Fibroblast of skin of back (primary cell): ENCODE results near the gene FOXC2. TPM values are rescaled to one million over a fixed set of nuclear protein-coding genes. Genes with fewer than 3 reads are reported as not detected.
A peak's percentile ranks its signal among the peaks of the same experiment; 100 is the strongest.

Source experiments
- DNase-seq: peaks from one replicate; pipeline ENCODE4 v3.0.0-alpha.2; 2013
- polyA plus RNA-seq, 2 experiments: library from polyadenylated mRNA; unstranded; fragments of 120-200 nt; gene quantifications; one replicate each; pipeline ENCODE4 v1.2.1, GENCODE V29; 2013; ENCODE audit not compliant: insufficient read length in 2 of 2

FOXC2 gene
- 99.5 TPM for polyA plus RNA-seq (2013, experiment 1 of 2; ENCODE audit: insufficient read length)
- polyA plus RNA-seq (2013, experiment 2 of 2; ENCODE audit: insufficient read length), result 65.8 TPM

GRCh38 chr16:86566601-86566965 is at the start of gene FOXC2:
Gene FOXC2 (plus strand): TSS chr16:86566829. CDS start chr16:86567336, 507 bp downstream.
- DNase-seq, result peak; percentile 97

DNA sequence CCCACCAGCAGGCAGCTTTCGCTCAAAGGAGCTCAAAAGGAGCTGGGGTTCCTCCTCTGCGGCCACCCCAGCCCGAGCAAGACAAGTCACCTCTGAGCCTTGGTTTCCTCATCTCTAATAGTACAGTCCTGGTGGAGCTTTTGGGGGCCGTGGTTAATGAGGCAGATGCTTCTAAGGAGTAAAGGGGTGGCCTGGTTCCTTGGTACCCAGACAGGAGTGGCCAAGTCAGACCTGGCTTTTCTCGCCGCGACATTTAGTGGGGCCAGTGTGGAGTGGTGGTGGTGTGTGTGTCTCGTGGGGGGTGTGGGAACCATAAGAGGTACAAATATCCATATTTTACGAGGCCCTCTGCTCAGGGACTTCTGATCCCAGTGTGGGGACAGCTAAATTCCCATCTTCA is 49.6 kb upstream of the FOXC2 start:
- no peak for DNase-seq

GRCh38 chr16:86517652-86518258 is 48.9 kb upstream of the FOXC2 start:
- peak; percentile 40 for DNase-seq

DNA sequence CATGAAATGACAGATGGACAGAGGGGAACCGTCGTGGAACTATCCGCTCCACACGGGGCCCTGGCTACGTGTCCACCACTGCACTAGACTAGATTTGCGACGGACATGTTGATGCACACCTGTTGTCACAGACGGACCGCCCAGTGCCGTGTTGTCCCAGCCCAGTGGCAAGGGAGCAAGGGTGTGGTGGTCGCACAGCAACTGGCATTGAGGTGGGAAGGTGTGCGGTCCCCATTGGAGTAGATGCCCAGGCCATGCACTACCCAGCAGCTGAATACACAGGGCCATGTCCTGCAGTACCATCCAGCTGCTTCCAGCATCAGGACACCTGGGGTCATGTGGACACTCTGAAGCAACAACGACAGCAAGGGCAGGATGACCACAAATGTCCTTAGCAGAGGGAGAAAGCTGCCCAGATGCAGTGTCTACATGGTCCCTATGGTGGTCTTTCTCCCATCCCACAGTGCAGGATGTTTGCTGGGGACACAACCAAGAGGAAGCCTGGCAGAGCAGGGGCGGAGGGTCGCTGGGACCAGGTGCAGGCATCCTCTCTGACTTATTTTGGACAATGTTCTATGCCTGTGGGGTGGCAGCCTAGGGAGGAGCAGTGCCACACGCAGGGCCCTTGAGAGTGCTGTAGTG is 47.5 kb upstream of the FOXC2 start:
- no peak for DNase-seq

DNA sequence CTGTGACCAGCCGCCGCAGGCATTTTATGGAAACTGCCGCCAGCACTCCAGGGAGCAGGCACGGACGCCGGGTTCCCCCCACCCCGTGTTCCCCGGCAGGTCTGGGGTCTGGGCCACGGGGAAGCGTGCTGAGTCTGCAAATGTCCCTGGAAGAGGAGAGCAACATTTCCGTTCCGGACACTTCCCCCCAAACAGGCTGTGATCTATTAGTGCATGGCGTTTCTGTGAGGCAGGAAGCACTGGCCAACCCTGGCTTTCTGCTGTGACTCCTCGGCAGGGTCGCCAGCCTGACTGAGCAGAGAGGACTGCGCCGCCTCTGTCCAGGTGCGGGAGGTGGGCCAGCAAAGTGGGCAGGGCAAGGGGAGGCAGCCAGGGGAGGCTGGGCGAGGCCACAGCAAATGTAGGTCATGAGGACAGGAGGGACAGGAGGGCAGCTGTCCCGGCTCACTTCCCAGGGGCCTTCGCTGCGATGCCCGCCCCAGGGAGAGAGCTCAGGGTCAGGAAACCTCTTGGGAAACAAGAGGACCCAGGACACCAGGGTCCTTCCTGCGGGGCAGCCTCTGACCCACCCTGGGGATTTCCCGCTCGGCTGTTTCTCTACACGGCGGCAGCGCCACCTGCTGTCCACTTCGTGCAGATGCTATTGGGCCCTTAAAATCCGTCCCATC is 46.8 kb upstream of the FOXC2 start:
- peak; percentile 41 for DNase-seq

DNA sequence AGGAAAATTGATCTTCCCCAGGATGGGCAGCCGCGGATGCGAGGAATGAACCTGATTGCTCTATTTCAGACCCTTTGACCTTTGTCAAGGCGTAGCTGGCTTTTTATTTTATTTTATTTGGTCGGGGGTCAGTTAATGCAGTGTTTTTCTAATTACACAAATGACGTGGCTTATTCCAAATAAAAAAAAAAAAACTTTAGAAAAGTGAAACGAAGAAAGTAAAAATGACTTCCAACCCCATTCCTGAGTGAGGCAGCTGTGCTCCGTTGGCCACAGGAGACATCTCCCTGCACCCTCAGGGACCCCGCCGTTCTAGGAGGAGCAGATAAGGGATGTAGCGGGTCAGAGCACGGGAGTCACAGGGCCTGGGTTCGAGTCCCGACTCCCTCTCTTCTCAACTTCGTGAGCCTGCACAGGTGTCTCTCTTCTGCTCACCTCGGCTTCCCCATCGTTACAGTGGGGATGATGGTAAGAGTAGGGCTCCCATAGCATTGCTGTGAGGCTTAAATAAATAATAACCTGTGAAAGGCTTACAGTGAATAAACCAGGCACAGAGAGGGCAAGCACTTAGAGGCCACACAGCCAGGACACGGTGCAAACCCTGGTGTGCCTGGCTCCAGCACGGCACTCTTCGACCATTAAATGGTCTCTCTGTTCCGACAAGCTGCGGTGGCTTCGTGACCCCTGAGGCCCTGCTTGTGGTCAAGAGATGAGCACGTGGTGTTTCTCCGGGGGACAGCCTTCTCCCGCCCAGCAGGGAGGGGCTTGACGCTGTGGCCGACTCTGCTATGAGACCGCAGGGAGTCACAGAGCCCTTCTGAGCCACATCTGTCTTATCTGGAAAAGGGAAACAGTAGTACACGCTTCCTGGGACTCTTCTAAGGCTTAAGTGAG is 46.1 kb upstream of the FOXC2 start:
- no peak for DNase-seq

DNA sequence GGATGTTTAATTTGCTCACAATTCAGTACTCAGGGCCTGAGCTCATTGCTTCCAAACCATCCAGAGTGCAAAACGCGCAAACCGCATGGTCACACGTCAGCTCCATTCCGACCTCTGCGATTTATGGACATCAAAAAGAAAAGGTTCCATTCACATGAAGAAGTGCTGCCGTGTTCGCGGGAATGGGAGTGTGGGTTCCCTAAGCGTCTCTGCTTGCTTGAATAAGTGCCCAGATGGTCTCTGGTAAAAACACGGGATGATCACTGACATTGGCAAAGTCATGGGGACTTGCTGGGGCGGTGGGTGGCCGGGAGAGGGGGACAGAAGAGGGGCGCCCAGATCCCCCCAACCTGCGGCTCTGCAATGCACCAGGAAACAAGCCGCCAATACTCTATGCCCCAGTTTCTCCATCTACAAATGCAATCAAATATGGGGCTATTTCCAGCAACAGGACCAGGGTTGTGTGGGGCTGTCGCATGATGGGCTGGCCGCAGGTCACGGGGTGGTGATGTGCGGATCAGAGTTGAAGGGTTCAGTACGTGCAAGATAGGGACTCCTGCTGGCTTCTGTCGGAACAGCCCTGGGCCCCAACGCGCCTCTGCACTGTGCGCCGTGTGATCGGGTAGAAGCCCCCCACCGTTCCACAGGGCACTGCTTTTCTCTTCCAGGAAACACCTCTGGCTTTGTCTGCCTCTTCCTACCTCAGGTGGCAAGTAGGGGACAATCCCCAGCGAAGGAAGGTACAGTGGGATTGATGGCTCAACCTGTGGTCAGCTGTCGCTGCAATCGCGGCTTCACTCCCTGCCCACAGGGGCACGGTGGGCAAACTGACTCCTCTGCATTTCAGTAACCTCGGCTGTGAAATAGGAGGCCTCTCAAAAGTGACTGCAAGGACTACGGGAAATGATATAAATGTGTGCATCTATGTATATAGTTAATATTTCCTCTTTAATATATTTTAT is 45.1 kb upstream of the FOXC2 start:
- DNase-seq, result no peak

- no peak for DNase-seq
These were observed 44.0 kb upstream of the FOXC2 start for GRCh38 chr16:86522634-86523033.

DNA sequence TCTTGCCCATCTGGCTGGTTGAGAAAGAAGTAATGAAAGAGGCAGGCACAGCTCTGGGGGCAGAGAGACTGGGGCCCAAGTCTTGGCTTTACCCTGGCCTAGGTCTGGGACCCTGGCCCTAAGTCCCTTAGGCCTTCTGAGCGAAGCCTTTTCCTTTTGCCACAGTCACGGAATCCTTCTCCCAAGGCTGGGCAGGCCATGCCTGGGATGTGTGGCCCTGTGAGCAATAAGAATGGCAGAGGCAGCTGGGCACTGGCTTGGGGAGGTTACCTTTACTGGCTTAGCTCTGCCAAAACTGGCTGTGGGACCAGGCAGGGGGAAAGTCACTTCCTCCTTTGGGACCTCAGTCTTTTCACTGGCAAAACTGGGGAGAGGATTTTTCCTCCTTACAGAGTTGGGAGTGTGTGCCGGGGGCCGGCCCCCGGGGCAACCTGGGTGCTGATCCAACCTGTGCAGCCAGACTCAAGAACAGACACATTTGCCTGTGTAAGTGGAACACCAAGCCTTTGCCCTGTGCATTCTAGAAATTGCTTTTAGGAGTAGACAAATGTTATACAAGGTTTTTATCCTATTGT is 43.4 kb upstream of the FOXC2 start:
- DNase-seq, result no peak

- DNase-seq, result no peak
These were observed 42.6 kb upstream of the FOXC2 start for GRCh38 chr16:86524029-86524428.

DNA sequence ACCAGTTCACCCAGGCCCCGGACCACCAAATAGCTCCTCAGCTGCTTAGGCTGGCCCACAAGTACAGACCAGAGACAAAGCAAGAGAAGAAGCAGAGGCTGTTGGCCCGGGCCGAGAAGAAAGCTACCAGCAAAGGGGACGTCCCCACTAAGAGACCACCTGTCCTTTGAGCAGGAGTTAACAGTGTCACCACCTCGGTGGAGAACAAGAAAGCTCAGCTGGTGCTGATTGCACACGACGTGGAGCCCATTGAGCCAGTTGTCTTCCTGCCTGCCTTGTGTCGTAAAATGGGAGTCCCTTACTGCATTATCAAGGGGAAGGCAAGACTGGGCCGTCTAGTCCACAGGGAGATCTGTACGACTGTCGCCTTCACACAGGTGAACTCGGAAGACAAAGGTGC is 40.9 kb upstream of the FOXC2 start:
- DNase-seq, result no peak

GRCh38 chr16:86527366-86527765 is 39.3 kb upstream of the FOXC2 start:
- DNase-seq, result no peak

GRCh38 chr16:86528061-86528929 is 38.3 kb upstream of the FOXC2 start:
- no peak for DNase-seq

DNA sequence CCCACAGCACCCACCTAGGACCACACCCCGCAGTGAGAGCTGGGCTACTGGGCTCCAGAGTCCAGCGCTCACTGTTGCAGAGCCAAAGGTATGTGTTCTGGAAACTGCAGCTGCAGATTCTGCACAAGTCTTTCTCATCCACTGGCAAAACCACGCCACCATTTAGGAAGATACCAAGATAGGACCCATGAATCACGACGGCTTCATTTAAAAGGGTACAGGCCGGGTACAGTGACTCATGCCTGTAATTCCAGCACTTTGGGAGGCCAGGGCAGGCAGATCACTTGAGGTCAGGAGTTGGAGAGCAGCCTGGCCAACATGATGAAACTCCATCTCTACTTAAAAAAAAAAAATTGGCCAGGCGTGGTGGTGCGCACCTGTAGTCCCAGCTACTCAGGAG is 37.5 kb upstream of the FOXC2 start:
- DNase-seq, result peak; percentile 15

GRCh38 chr16:86530251-86531190 is 36.1 kb upstream of the FOXC2 start:
- DNase-seq, result no peak

DNA sequence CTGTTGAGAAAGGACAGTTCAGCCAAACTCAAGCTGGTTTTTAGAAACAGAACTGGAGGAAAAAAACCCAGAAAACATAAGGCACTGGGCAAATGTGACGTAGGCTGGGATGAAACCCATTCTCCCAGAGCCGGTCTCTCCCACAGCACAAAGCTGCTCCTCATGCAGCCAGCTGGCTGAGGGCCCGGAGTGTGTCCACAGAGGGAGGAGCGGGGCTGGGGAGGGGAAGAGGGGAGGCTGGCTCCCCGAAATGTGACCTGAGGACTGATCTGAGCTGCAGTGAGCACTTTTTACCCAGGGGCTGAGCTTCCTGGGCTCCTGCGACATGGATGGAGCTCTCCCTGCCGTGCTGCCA is 35.5 kb upstream of the FOXC2 start:
- DNase-seq, result no peak

- no peak for DNase-seq
These were observed 34.7 kb upstream of the FOXC2 start for GRCh38 chr16:86531641-86532525.

DNA sequence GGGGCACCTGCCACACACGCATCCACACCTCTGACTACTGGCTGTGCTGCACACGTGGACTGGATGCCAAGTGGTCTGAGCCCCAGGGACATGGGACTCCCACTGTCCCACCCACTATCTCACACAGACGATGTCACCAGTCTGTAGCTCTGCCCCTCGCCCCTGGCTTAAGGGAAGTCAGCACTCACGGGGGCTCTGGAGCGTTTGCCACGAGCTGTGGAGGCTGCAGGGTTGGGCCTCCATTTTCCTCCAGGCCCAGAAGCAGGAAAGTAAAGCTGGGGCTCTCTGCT is 34.2 kb upstream of the FOXC2 start:
- DNase-seq, result no peak
